ENCODE data around the gene JMJD1C. TPM values are rescaled to one million over a fixed set of nuclear protein-coding genes. Genes with fewer than 3 reads are reported as not detected.

The JMJD1C gene
- total RNA-seq, 1 experiment from 2014 or later = 112 TPM

GRCh38 chr10:63268149-63268797 lies 197.5 kb downstream of the JMJD1C start:
- Histone ChIP-seq H3K36me3 (peaks cover 5% of the 10 kb centered on the region; the same call in 1 of the 2 replicates), H3K9me3 (replicated peaks) (no peaks in the 10 kb centered on the region), H3K4me1 (peaks cover 14% of the 10 kb centered on the region), H3K27ac (peak overlapping the region; percentile 97), H3K4me3 (peak overlapping the region; percentile 77), H3K27me3 (no peaks in the 10 kb centered on the region)
- peak in 1 of 2 experiments; percentile 53 for DNase-seq

GRCh38 chr10:63267414-63268148 lies 198.2 kb downstream of the JMJD1C start:
- DNase-seq = peak; percentile 61 to 79
- Histone ChIP-seq H3K36me3 (peaks cover 9% of the 10 kb centered on the region), H3K27me3 (no peaks in the 10 kb centered on the region), H3K27ac (peak overlapping the region; percentile 97), H3K4me1 (peaks cover 14% of the 10 kb centered on the region), H3K4me3 (peak overlapping the region; percentile 77), H3K9me3 (replicated peaks) (no peaks in the 10 kb centered on the region)

DNA sequence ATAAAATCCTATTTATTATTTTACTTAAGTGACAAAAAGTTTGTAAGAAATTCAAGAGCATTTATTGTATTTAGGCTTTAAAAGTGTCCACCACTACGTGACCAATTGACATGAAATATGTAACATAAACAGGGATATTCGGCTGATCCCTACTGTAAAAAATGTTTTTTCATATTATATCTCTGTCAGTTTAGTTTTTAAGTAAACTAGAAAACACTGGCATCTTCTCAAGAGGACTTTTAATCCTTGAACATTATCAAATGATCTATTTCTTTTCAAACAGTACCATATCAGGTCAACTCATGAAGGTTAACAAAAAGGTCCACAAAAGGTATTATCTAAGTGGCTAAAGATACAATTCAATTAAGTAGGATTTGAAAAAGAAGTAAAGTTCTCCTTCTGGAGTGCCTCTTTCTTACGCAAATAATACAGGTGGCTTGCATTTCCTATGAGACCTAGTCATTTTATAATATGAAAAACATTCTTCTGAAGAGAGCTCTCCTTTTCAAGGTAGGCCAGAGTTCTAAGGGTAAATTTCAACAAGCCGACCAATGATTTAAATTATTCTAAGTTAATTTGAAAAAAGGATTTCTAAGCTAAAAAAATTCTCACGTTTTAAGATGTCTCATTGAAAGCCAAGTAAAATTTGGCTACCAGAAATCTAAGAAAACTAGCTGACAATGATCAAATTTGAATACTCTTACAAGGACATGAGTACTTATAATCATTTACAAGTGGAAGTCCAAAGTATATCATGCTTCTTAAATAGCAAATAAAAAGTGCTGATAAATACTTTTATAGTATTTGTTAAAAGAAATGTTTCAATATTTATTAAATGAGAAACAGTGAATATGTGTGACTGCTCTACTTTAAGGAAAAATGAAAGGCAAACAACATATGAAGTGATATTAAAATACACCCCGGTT lies 199.1 kb downstream of the JMJD1C start:
- no peaks in the 10 kb centered on the region for H3K9me3 ChIP-seq (replicated peaks)

DNA sequence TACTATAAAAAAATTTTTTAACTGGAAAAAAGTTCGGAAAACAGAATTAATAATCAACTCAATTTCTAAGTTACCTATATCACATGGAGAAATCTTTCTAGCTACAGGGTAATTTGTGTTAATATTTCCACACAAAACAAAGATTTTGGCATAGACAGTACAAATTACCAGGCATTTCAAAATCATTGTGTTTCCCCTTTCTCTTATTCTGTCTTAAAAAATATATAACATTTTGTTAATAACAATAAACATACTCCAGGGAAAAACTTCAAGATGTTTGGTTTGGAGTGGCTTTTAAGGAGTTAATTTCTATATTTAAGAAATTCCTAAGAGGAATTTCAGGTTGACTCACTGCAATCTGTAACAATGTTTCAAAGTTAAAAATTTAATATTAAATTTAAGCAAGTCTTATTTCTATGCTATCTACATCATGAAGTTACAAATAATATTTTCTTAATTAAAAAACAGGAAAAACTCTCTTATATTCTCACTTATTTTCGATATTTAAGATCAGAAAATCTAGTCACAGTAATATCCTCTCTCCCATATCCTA lies 200.0 kb downstream of the JMJD1C start:
- peaks cover 18% of the 10 kb centered on the region for H3K4me1 ChIP-seq
- H3K4me3 ChIP-seq = peak overlapping the region; percentile 77
- no peaks in the 10 kb centered on the region for H3K9me3 ChIP-seq (replicated peaks)
- peak overlapping the region; percentile 97 for H3K27ac ChIP-seq
- H3K27me3 ChIP-seq = no peaks in the 10 kb centered on the region
- peaks cover 26% of the 10 kb centered on the region for H3K36me3 ChIP-seq
- no peak for DNase-seq

More for the DNA sequence above, 199.1 kb downstream of the JMJD1C start:
- H3K4me3 ChIP-seq = peak overlapping the region; percentile 77
- H3K36me3 ChIP-seq = peaks cover 17% of the 10 kb centered on the region
- H3K4me1 ChIP-seq = peaks cover 17% of the 10 kb centered on the region
- peak overlapping the region; percentile 97 for H3K27ac ChIP-seq
- H3K27me3 ChIP-seq = no peaks in the 10 kb centered on the region
- peak in 1 of 2 experiments; percentile 13 for DNase-seq

- Histone ChIP-seq H3K36me3 (peaks cover 32% of the 10 kb centered on the region), H3K27me3 (no peaks in the 10 kb centered on the region), H3K27ac (peak overlapping the region; percentile 97), H3K4me3 (peak overlapping the region; percentile 77), H3K9me3 (replicated peaks) (no peaks in the 10 kb centered on the region), H3K4me1 (peaks cover 15% of the 10 kb centered on the region)
- peak; percentile 15 to 66 for DNase-seq
These were observed 200.6 kb downstream of the JMJD1C start for GRCh38 chr10:63265222-63265617.

GRCh38 chr10:63264617-63265221 lies 201.1 kb downstream of the JMJD1C start:
- no peak for DNase-seq
- H3K4me3 ChIP-seq = peak overlapping the region; percentile 77
- H3K27me3 ChIP-seq = no peaks in the 10 kb centered on the region
- H3K27ac ChIP-seq = no peak overlapping the region
- no peaks in the 10 kb centered on the region for H3K9me3 ChIP-seq (replicated peaks)
- peaks cover 37% of the 10 kb centered on the region for H3K36me3 ChIP-seq
- H3K4me1 ChIP-seq = peaks cover 14% of the 10 kb centered on the region

- Histone ChIP-seq H3K27me3 (no peaks in the 10 kb centered on the region), H3K4me1 (peaks cover 11% of the 10 kb centered on the region), H3K4me3 (no peak overlapping the region), H3K27ac (no peak overlapping the region), H3K36me3 (peaks cover 55% of the 10 kb centered on the region), H3K9me3 (replicated peaks) (no peaks in the 10 kb centered on the region)
- DNase-seq = no peak
These were observed 203.2 kb downstream of the JMJD1C start for GRCh38 chr10:63262430-63263073.

GRCh38 chr10:63261496-63261895 lies 204.3 kb downstream of the JMJD1C start:
- Histone ChIP-seq H3K4me1 (peaks cover 11% of the 10 kb centered on the region), H3K4me3 (no peak overlapping the region), H3K36me3 (peaks cover 60% of the 10 kb centered on the region), H3K9me3 (replicated peaks) (no peaks in the 10 kb centered on the region), H3K27me3 (no peaks in the 10 kb centered on the region), H3K27ac (no peak overlapping the region)
- no peak for DNase-seq

- H3K4me1 ChIP-seq = peaks cover 11% of the 10 kb centered on the region
- no peaks in the 10 kb centered on the region for H3K27me3 ChIP-seq
- H3K9me3 ChIP-seq (replicated peaks) = no peaks in the 10 kb centered on the region
- no peak overlapping the region for H3K27ac ChIP-seq
- DNase-seq = no peak
- no peak overlapping the region for H3K4me3 ChIP-seq
- peaks cover 66% of the 10 kb centered on the region for H3K36me3 ChIP-seq
These were observed 204.9 kb downstream of the JMJD1C start for GRCh38 chr10:63260860-63261251.

- no peaks in the 10 kb centered on the region for H3K27me3 ChIP-seq
- no peak overlapping the region for H3K27ac ChIP-seq
- no peak overlapping the region for H3K4me3 ChIP-seq
- no peaks in the 10 kb centered on the region for H3K9me3 ChIP-seq (replicated peaks)
- H3K4me1 ChIP-seq = peaks cover 11% of the 10 kb centered on the region
- H3K36me3 ChIP-seq = peaks cover 71% of the 10 kb centered on the region
- no peak for DNase-seq
These were observed 205.5 kb downstream of the JMJD1C start for GRCh38 chr10:63260103-63260859.

DNA sequence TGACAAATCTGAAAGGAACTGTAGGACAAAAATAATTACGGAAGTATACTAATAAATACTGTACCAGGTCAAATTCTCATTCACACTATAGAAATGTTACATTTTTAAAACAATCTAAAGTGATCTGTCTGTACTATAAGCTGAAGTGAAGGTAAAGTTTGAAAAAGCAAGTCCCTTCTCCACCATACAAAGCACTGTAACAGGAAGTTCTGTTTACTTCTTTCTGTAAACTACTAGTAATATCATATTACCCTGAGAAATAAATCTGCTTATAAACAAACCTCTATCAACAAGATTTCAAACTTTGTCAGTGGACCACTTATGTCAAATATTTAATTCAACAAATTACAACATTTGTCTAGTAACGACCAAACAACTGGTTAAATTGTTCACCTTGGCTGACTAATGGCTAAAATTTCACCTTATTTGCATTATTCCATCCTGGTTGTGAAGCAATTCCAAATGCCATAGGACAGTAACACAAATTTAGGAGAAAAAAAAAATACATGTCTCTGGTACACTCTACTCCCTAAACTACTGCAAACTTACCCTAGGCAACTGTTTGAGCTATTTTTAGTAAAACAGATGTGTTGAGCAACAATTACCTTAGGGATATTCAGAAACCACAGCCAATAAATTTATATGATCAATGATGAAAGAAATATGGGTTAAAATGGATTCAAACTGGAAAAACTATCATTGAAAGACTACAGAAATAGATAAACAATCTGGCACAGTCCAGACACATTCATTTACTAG lies 206.7 kb downstream of the JMJD1C start:
- no peak for DNase-seq

DNA sequence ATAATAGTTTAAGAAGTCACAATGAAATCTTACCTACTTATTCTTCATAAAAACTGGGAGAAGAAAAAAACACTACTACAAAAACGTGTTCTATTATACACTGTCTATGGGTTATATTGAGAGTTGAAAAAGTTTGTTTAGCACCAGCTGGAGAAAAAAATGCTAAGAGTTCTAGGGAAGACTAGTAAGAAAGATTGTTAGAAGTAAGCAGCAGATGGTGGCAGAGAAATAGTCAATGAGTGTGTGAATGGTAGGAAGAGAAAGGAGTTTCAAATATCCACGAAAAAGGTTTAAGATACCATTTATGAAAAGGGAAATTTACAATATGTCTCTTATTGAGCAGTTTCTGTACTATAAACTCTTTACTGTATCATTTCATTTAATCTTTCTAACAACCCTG lies 208.0 kb downstream of the JMJD1C start:
- no peak overlapping the region for H3K4me3 ChIP-seq
- no peak for DNase-seq
- peaks cover 5% of the 10 kb centered on the region; the same call in 1 of the 2 replicates for H3K4me1 ChIP-seq
- no peaks in the 10 kb centered on the region for H3K9me3 ChIP-seq (replicated peaks)
- peaks cover 71% of the 10 kb centered on the region for H3K36me3 ChIP-seq
- no peak overlapping the region for H3K27ac ChIP-seq
- no peaks in the 10 kb centered on the region for H3K27me3 ChIP-seq

More for the DNA sequence above, 206.7 kb downstream of the JMJD1C start:
- no peaks in the 10 kb centered on the region for H3K9me3 ChIP-seq (replicated peaks)
- H3K4me1 ChIP-seq = peaks cover 6% of the 10 kb centered on the region
- peaks cover 72% of the 10 kb centered on the region for H3K36me3 ChIP-seq
- H3K27ac ChIP-seq = no peak overlapping the region
- H3K4me3 ChIP-seq = no peak overlapping the region
- H3K27me3 ChIP-seq = no peaks in the 10 kb centered on the region

All from SJCRH30 (cell line).